HG03060 (cell line): Measurements from ENCODE around the gene GATC.

ENCODE experiments used
- ATAC-seq: cut with Tn5 transposase; IDR thresholded peaks from one replicate; pipeline ENCODE4 v1.9.1; 2021; ENCODE audit warnings: low read depth, moderate number of reproducible peaks; ENCODE audit not compliant: unreplicated experiment

Gene GATC

DNA sequence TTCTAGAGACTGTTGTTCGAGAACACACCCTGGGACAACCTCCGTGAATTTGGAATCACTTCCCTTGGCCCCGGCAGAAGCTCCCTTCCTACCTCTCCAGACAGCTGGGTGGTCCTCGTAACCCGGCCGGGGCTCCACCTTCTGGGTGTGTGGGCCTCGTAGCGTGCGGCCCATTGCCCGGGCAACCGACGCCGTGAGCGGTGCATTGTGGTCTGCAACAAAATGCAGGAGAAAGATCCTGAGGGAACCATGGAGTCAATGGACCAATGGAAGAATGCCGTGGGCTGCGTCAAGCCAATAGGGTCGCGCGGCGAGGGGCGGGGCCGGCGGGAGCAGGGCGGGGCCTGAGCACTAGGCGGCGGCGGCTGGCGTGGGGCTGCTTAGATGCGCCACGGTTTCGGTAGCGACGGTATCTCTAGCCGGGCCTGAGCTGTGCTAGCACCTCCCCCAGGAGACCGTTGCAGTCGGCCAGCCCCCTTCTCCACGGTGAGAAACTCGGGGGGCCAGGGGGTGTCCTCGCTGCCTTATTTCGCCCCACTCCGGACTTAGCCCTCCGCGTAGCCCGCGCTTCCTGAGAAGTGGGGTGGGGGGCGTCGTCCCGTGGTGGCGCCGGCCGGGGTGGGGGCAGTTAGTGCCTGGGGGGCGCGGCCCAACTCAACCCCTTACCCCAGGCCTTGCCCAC, 49.6 kb downstream of the GATC start, which contains the start of gene DYNLL1:
Gene DYNLL1, plus strand, starts transcription at position 383 of the 682 bp plus-strand sequence. CDS start 309 bp downstream, outside the sequence.
- peak; percentile 91 for ATAC-seq

DNA sequence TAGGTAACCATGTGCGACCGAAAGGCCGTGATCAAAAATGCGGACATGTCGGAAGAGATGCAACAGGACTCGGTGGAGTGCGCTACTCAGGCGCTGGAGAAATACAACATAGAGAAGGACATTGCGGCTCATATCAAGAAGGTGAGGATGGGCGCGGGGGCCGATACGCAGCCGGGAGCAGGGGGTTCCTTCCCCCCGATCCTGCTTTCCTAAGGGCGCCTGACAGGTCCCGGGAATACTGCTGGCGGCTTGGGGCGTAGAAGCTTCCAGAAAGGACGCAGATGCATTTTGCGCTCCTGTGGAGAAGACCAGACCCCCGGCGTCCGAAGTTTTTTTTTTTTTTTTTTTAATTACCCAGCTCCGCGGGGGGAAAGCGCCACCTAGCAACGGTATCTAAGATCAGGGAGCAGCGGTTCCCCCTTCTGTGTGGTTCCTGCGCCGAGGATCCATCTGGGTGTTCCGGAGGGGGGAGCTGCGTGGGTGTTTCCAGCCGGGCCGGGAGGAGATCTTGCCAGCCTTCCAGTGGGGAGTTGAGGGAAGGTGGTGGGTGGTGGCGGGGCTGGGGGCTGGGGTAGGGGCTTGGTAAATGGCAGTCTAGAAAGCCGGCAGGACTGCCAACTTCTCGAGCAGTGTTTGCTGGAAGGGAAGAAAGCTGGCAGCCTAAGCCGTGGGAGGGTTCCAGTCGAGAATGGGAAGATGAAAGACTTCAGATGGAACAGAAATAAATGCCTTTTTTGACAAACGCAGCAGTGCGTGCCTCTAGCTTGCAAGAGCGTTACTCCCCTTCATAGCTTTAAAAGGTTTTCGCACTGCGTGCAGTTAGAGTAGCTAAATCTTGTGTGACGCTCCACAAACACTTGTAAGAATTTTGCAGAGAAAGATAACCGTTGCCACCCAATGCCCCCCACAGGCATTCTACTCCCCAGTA, 50.4 kb downstream of the GATC start:
- no peak for ATAC-seq

GRCh38 chr12:120497524-120498150, 51.4 kb downstream of the GATC start:
- ATAC-seq: no peak

DNA sequence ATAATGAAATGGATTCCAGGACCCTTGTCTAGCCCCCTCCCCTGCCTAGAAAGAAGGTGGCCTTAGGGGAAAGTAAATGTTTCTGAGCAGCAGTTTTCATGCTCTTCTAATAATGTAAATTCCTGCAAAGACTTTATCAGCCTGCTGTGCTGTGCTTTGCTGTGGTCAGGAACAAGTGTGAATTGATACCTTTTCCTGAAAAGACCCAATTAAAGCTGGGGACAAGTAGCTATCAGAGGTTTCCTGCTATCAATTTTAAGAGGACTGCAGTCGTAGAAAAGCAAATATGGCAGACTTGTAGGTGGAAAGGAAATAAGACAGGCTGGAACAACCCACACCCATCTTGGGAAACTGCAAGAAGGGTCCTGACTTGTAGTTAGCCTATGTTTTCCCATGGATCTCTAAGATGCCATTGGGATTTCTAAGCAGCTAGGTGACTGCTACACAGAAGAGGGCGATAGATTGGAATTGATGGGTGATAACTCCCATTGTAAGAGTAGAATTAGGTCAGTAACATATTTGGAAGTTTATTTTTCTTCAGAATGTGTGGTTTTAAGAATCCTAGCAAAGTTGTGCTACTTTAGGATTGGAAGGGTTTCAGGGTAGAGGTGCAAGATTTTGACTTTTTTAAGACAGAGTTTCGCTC, 52.7 kb downstream of the GATC start:
- ATAC-seq: no peak

DNA sequence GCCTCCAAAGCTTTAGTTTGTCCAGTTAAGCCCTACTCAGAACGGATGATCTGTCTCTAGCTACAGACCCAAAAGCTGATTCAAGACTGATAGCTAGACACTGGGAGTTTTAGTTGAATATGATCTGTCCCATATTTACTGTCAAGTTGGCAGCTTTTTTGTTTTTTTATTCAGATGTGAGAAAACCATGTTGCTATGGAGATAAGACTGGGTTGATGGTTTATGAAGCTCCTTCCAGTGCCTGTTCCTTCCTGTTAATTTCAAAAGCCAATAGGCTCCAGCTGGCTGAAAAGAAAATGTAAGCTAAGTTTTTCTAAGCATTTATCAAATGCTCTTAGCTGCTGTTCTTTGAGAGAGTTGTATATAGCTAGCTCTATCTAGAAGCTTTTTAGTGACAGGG, 54.3 kb downstream of the GATC start:
- ATAC-seq: no peak

DNA sequence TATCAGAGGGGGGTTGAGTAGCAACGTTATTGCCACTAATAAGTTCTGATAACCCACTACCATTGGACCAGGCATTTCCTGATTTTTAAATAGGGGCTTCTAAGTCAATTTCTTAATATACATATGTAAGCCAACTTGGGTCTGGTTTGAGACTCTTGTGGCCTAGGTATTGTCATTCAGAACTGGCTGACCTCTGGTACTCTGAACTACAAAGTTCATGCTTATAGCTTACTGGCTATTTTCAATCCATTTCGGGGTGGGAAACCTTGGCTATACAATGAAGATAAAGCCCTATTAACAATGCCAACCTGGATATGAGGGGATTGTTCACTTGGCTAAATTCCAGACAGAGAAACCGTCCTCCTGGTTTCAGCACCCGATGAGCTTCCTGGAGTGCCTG, 58.3 kb downstream of the GATC start:
- no peak for ATAC-seq

- ATAC-seq: no peak
These were observed 62.3 kb downstream of the GATC start for GRCh38 chr12:120508537-120508936.
